Mammary epithelial cell (primary cell): ENCODE results near the gene FBXL3.

Source experiments
- EZH2 ChIP-seq: IDR thresholded peaks from 2 replicates; pipeline ENCODE4 v1.6.1; 2012; ENCODE audit warnings: low read length, inconsistent platforms, borderline replicate concordance
- TF ChIP-seq, protein P1 (sequence below), 2 donors: IDR thresholded peaks in 1 of 2; conservative IDR thresholded peaks in 1 of 2; 2 replicates each; pipeline ENCODE4 v1.5.1; 2011 to 2012; ENCODE audit warnings: inconsistent platforms in 2 of 2, low read length in 2 of 2, mild to moderate bottlenecking in 2 of 2, control low read depth in 1 of 2, low read depth in 1 of 2; ENCODE audit not compliant: insufficient read depth in 1 of 2; ENCODE audit errors: extremely low read depth in 1 of 2

DNA sequence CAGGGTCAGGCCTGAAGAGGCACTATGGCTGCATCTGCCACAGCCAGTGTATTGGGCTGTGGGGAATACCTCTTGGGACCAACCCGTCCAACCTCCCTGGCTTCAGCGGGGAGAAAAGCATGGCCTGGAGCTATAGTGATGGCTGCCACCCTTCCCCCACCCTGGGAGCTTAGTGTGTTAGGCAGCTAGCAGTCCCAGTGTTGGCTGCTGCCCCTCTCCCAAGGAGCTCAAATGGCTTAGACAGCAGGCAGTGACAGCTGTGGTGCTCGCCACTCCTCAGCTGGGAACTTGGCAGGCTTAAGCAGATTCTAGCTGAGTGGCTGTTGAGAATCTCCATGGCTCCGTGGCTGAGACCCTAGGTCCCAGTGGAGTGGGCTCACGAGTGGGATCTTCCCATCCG, 58.9 kb downstream of the FBXL3 start:
- TF ChIP-seq, protein P1, sequence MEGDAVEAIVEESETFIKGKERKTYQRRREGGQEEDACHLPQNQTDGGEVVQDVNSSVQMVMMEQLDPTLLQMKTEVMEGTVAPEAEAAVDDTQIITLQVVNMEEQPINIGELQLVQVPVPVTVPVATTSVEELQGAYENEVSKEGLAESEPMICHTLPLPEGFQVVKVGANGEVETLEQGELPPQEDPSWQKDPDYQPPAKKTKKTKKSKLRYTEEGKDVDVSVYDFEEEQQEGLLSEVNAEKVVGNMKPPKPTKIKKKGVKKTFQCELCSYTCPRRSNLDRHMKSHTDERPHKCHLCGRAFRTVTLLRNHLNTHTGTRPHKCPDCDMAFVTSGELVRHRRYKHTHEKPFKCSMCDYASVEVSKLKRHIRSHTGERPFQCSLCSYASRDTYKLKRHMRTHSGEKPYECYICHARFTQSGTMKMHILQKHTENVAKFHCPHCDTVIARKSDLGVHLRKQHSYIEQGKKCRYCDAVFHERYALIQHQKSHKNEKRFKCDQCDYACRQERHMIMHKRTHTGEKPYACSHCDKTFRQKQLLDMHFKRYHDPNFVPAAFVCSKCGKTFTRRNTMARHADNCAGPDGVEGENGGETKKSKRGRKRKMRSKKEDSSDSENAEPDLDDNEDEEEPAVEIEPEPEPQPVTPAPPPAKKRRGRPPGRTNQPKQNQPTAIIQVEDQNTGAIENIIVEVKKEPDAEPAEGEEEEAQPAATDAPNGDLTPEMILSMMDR (conservative IDR thresholded peaks at IDR 0.05 in 1 of 2, IDR thresholded peaks at IDR 0.05 in 1 of 2; ENCODE audit: extremely low read depth in 1 of 2, insufficient read depth in 1 of 2, low read depth in 1 of 2, low read length in 2 of 2): no peak
- TF ChIP-seq EZH2: no peak
